ENCODE results near the gene GP1BB.
A peak's percentile ranks its signal among the peaks of the same experiment; 100 is the strongest.

GP1BB gene

GRCh38 chr22:19730655-19731360 lies 7.5 kb downstream of the GP1BB start:
- peak; percentile 89 for DNase-seq (ENCODE audit: low spot score)
- TF ChIP-seq CTCF (IDR thresholded peaks at IDR 0.05), result peak; percentile 95
- Histone ChIP-seq H3K4me3 (peak overlapping the region; percentile 69), H3K27ac (peak overlapping the region in 1 of 2 donors; percentile 31)

GRCh38 chr22:19731361-19732135 lies 8.2 kb downstream of the GP1BB start:
- no peak for DNase-seq (ENCODE audit: low spot score)
- no peak for TF ChIP-seq CTCF (IDR thresholded peaks at IDR 0.05)
- Histone ChIP-seq H3K27ac (no peak overlapping the region), H3K4me3 (no peak overlapping the region)

GRCh38 chr22:19732403-19733113 lies 9.2 kb downstream of the GP1BB start:
- DNase-seq (ENCODE audit: low spot score), result no peak
- no peak overlapping the region for H3K27ac ChIP-seq
- H3K4me3 ChIP-seq, result no peak overlapping the region
- TF ChIP-seq CTCF (IDR thresholded peaks at IDR 0.05), result no peak

GRCh38 chr22:19733755-19734154 lies 10.4 kb downstream of the GP1BB start:
- Histone ChIP-seq H3K27ac (no peak overlapping the region), H3K4me3 (no peak overlapping the region)
- DNase-seq (ENCODE audit: low spot score), result no peak
- no peak for TF ChIP-seq CTCF (IDR thresholded peaks at IDR 0.05)

- no peak for TF ChIP-seq CTCF (IDR thresholded peaks at IDR 0.05)
- H3K27ac ChIP-seq, result no peak overlapping the region
- no peak for DNase-seq (ENCODE audit: low spot score)
- no peak overlapping the region for H3K4me3 ChIP-seq
These were observed 10.8 kb downstream of the GP1BB start for GRCh38 chr22:19734163-19734562.

- Histone ChIP-seq H3K4me3 (no peak overlapping the region), H3K27ac (no peak overlapping the region)
- no peak for TF ChIP-seq CTCF (IDR thresholded peaks at IDR 0.05)
- no peak for DNase-seq (ENCODE audit: low spot score)
These were observed 11.6 kb downstream of the GP1BB start for GRCh38 chr22:19734837-19735382.
